Kidney tubule cell (primary cell): ENCODE data around the gene COMTD1.
"Not testable (repeated sequence)": the region's sequence is repeated elsewhere in the genome, so short reads cannot be mapped to it uniquely, and the experiment has no call there.

Experiments
- DNase-seq: peaks from one replicate; pipeline ENCODE4 v3.0.0-alpha.2; 2018; ENCODE audit warnings: low spot score

COMTD1 gene

DNA sequence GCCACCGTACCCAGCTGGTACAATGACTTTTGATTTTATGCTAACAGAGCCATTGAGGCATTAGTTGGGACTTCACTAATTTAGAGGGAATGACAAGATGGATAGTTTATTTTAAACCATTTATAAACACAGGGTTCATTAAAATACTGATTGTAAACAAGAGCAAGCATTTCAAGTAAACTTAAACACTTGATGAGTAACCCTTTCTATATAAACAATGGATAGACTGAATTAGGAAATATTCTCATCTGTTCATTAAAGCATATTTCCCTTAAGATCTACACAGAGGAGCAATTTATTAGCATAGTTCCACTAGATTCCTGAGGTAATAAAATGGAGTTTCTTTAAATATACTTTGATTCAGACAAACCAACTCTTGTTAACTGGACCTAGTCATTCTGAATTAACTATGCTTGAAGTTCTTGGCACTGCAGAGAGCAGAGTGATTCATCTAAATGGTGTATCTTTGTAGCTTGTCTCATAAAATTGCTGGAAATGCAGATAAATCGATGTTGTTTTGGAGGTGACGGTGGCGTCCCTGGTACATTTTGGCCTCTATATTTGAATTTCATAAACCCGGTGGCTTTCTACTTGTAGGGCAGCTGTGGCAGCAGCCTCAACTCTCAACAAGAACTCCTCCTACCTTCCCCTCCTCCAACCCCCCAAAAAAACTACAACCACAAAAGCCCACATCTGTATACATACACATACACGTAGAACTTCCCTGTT is 40.6 kb downstream of the COMTD1 start:
- peak; percentile 39 for DNase-seq

DNA sequence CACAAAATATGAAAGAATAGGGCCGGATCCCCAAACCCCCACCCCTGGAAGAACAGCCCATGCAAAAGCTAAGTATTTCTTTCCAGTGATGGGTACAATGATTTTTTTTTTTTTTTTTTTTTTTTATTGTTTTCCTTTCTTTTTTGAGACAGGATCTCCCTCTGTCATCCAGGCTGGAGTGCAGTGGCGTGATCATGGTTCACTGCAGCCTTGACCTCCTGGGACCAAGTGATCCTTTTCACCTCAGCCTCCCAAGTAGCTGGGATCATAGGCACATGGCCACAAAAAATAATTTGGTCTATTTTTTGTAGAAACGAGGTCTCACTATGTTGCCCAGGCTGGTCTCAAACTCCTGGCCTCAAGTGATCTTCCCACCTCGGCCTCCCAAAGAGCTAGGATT is 41.1 kb downstream of the COMTD1 start:
- DNase-seq, result not testable (repeated sequence)

DNA sequence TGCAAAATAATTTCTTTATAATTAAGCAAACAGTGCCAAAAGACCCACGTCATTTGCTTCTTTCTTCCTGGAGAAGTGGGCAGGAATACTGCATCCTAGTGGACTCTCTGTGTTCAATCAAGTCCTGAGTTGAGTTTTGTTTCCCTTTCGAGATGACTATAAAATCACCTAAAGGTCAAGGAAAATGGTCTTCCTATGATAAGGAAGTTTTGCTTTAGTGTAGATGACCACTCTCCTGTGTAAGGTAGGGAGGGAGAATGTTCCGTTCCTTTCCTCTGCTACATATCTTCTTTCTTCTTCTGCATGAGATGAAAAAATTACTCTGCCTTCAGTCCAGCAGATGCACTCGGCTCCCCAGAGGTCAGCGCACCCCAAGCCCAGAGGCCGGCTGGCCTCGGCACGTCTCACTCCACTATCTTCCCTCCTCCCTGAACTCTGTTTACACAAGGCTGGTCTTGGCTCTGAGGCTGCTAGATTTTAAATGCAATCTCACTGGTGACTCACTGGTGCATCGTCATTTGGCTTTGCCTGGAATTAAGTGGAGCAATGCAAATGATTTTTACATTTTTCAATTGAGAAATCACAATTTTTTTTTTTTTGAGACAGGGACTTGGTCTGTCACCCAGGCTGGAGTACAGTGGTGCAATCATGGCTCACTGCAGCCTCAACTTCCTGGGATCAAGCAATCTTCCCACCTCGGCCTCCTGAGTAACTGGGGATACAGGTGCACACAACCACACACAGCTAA is 43.8 kb downstream of the COMTD1 start:
- peak; percentile 68 for DNase-seq

DNA sequence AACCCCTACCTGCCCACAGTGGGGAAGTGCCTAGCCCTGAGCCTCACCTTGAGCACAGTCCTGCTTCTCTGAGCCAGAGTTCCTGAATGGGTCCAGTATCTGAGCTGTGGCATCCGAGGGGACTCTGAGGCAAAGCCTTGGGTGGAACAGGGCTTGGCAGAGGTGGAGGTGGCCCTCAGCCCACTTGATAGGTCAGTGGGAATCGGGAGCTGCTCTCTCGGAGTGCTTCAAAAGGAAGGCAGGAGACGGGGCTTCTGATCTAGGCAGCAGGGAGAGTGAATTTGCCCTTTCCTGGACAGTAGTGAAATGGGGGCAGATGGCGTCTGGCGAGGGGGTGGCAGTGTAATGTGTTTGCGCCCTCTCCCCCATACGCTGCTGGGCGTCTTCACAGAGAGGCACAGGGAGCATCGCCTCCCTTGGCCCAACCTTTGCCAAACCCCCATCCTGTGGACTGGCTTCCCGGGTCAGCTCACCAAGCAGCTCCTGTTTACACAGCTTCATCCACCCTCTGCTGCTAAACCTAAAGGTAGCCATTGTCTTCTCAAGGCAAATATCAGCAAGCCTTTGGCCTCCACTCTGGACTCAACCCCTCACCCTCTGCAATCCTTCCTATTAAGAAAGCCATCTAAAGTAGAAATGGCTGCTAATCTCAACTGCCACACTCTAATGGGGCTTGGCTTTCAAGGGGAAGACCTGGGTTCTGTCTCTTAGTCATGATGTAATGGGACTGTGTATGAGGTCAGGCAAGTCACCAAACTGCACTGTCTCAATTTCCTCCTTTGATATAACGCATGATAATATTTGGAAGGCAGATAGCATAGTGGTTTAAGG is 46.3 kb downstream of the COMTD1 start:
- no peak for DNase-seq

DNA sequence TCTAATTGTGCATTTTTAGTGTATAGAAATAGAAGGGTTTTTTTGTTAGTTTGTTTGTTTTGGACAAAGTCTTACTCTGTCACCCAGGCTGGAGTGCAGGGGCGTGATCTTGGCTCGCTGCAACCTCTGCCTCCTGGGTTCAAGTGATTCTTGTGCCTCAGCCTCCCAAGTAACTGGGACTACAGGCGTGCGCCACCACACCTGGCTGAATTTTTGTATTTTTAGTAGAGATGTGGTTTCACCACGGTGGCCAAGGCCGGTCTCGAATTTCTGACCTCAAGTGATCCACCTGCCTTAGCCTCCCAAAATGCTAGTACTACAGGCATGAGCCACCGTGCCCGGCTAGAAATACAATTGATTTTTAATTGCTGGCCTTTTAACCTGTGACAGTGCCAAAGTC is 47.2 kb downstream of the COMTD1 start:
- not testable (repeated sequence) for DNase-seq

DNA sequence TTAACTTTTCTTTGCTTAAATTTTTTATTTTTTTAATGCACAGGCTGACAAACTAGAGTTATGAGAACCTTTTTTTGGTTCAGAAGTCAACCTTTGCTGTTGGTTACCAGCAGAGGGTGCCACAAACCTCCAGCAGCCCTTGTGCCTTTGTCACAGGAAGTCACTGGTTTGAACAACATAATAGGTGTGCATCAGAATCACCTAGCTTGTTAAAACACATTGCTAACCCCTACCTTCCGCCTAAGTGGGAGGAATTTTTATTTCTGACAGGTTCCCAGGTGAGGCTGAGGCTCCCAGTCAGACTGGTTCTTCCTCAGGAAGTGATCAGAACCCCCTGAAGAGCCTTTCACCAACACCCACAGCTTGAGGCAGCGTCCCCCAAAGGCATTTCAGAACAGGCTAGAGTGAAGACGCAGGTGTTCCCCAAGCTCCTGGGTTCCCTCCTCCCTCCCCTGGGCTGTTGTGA is 47.8 kb downstream of the COMTD1 start:
- peak; percentile 77 for DNase-seq

DNA sequence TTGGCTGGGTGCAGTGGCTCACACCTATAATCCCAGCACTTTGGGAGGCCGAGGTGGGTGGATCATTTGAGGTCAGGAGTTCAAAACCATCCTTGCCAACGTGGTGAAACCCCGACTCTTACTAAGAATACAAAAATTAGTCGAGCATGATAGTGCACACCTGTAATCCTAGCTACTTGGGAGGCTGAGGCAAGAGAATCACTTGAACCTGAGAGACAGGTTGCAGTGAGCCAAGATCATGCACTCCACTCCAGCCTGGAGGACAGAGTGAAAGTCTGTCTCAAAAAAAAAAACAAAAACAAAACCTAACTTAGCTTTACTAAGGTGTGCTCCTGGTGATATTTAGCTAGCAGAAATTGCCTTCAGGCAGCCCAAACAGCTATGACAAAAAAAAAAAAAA is 49.4 kb downstream of the COMTD1 start:
- no peak for DNase-seq
